Measurements from ENCODE around the gene PAXX.

PAXX gene

GRCh38 chr9:136953771-136954269 is 38.4 kb upstream of the PAXX start:
- DNase-seq (ENCODE audit: low read depth in 2 of 2), result no peak
- no peak overlapping the region for H3K4me3 ChIP-seq (replicated peaks in 1 of 2; ENCODE audit: low read depth in 2 of 2, low read length in 2 of 2)
- TF ChIP-seq, protein P1, sequence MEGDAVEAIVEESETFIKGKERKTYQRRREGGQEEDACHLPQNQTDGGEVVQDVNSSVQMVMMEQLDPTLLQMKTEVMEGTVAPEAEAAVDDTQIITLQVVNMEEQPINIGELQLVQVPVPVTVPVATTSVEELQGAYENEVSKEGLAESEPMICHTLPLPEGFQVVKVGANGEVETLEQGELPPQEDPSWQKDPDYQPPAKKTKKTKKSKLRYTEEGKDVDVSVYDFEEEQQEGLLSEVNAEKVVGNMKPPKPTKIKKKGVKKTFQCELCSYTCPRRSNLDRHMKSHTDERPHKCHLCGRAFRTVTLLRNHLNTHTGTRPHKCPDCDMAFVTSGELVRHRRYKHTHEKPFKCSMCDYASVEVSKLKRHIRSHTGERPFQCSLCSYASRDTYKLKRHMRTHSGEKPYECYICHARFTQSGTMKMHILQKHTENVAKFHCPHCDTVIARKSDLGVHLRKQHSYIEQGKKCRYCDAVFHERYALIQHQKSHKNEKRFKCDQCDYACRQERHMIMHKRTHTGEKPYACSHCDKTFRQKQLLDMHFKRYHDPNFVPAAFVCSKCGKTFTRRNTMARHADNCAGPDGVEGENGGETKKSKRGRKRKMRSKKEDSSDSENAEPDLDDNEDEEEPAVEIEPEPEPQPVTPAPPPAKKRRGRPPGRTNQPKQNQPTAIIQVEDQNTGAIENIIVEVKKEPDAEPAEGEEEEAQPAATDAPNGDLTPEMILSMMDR (IDR thresholded peaks at IDR 0.05; ENCODE audit: low read depth, low read length), result no peak

DNA sequence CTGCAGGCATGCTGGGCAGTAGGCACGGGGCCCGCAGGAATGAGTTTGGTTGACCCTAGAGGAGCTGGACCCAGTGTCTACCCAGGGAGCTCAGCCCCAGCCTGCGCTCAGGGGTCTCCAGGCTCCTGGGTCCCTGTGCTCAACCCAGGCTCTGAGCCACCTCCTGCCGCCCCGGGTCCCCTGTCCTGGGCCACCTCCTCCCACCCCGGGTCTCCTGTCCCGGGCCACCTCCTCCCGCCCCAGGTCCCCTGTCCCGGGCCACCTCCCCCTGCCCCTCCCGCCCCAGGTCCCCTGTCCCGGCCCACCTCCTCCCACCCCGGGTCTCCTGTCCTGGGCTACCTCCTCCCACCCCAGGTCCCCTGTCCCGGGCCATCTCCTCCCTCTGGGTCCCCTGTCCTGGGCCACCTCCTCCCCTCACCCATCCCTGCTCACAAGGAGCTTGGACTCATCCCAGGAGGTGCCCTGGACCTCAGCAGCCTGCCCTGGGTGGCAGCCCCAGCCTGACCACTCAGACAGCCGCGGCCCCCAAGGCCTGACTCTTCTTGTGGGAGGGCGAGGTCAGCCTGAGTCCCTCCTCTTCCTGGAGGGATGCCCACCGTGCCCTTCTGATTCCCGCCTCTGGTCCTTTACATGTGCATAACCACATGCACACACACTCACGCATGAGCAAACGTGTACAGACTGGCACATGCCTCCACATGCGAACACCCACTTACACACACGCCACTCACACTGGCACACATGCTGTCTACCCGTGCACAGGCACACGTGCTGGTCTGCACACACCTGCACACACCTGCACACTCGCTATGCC is 37.7 kb upstream of the PAXX start:
- no peak for DNase-seq (ENCODE audit: low read depth in 2 of 2)
- no peak overlapping the region for H3K4me3 ChIP-seq (replicated peaks in 1 of 2; ENCODE audit: low read depth in 2 of 2, low read length in 2 of 2)

GRCh38 chr9:136955202-136955942 is 36.9 kb upstream of the PAXX start:
- TF ChIP-seq, protein P1 (IDR thresholded peaks at IDR 0.05; ENCODE audit: low read depth, low read length), result no peak
- no peak for DNase-seq (ENCODE audit: low read depth in 2 of 2)
- H3K4me3 ChIP-seq (replicated peaks in 1 of 2; ENCODE audit: low read depth in 2 of 2, low read length in 2 of 2), result no peak overlapping the region

More for the DNA sequence above, 37.7 kb upstream of the PAXX start:
- TF ChIP-seq, protein P1 (IDR thresholded peaks at IDR 0.05; ENCODE audit: low read depth, low read length), result no peak

DNA sequence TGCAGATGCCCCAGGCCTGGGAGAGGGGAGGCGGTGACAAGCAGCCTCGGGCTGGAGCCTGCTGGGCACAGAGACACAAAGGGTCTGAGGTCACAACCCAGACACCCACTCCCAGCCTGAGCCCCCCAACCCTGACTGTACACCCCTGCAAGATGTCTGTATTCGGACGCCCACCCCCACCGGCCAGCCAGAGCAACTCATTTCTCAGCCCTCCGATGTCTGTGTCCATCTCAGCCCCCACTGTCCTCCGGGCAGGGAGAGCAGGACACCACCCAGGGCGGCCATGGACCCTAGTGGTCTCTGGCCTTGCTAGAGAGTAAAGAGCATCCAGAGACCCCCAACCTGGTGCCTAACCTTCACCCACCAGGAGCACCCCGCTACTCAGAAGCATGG is 36.3 kb upstream of the PAXX start:
- no peak for DNase-seq (ENCODE audit: low read depth in 2 of 2)
- no peak overlapping the region for H3K4me3 ChIP-seq (replicated peaks in 1 of 2; ENCODE audit: low read depth in 2 of 2, low read length in 2 of 2)
- TF ChIP-seq, protein P1 (IDR thresholded peaks at IDR 0.05; ENCODE audit: low read depth, low read length), result no peak

- no peak overlapping the region for H3K4me3 ChIP-seq (replicated peaks in 1 of 2; ENCODE audit: low read depth in 2 of 2, low read length in 2 of 2)
- TF ChIP-seq, protein P1 (IDR thresholded peaks at IDR 0.05; ENCODE audit: low read depth, low read length), result no peak
- no peak for DNase-seq (ENCODE audit: low read depth in 2 of 2)
These were observed 35.6 kb upstream of the PAXX start for GRCh38 chr9:136956604-136957003.

- TF ChIP-seq, protein P1 (IDR thresholded peaks at IDR 0.05; ENCODE audit: low read depth, low read length), result no peak
- no peak overlapping the region for H3K4me3 ChIP-seq (replicated peaks in 1 of 2; ENCODE audit: low read depth in 2 of 2, low read length in 2 of 2)
- DNase-seq (ENCODE audit: low read depth in 2 of 2), result no peak
These were observed 34.8 kb upstream of the PAXX start for GRCh38 chr9:136957461-136957860.

Data from cardiac fibroblast (primary cell).